HEK293 (cell line): Measurements from ENCODE around the gene HOTAIR.

ENCODE experiments used
- FEZF1 ChIP-seq: fragments of 450-650 bp; formaldehyde crosslinking; IDR thresholded peaks from 2 replicates; pipeline ENCODE4 v1.5.1; 2016; ENCODE audit warnings: missing biosample characterization, missing genetic modification characterization
- GFI1B ChIP-seq: fragments of 450-650 bp; formaldehyde crosslinking; IDR thresholded peaks from 2 replicates; pipeline ENCODE4 v1.5.1; 2016; ENCODE audit warnings: missing biosample characterization, missing genetic modification characterization
- GLIS1 ChIP-seq: fragments of 450-650 bp; formaldehyde crosslinking; IDR thresholded peaks from 2 replicates; pipeline ENCODE4 v1.5.1; 2016; ENCODE audit warnings: missing biosample characterization, missing genetic modification characterization
- GLIS2 ChIP-seq: fragments of 450-650 bp; formaldehyde crosslinking; IDR thresholded peaks from 2 replicates; pipeline ENCODE4 v1.5.1; 2016; ENCODE audit warnings: missing biosample characterization, missing genetic modification characterization
- KLF17 ChIP-seq: fragments of 450-650 bp; formaldehyde crosslinking; IDR thresholded peaks from 2 replicates; pipeline ENCODE4 v1.5.1; 2016; ENCODE audit warnings: missing biosample characterization, missing genetic modification characterization
- MZF1 ChIP-seq: fragments of 450-650 bp; formaldehyde crosslinking; IDR thresholded peaks from 2 replicates; pipeline ENCODE4 v1.5.1; 2017; ENCODE audit warnings: missing biosample characterization, missing genetic modification characterization, borderline replicate concordance
- PATZ1 ChIP-seq: fragments of 450-650 bp; formaldehyde crosslinking; IDR thresholded peaks from 2 replicates; pipeline ENCODE4 v1.5.1; 2016; ENCODE audit warnings: missing biosample characterization, missing genetic modification characterization
- PRDM4 ChIP-seq: fragments of 450-650 bp; formaldehyde crosslinking; IDR thresholded peaks from 2 replicates; pipeline ENCODE4 v1.5.1; 2017; ENCODE audit warnings: missing biosample characterization, missing genetic modification characterization
- RBAK ChIP-seq: fragments of 450-650 bp; formaldehyde crosslinking; IDR thresholded peaks from 2 replicates; pipeline ENCODE4 v1.5.1; 2016; ENCODE audit warnings: missing biosample characterization, missing genetic modification characterization
- REPIN1 ChIP-seq: fragments of 450-650 bp; formaldehyde crosslinking; IDR thresholded peaks from 2 replicates; pipeline ENCODE4 v1.5.1; 2017; ENCODE audit warnings: missing biosample characterization, missing genetic modification characterization, low read depth
- SCRT1 ChIP-seq: fragments of 450-650 bp; formaldehyde crosslinking; IDR thresholded peaks from 2 replicates; pipeline ENCODE4 v1.5.1; 2016; ENCODE audit warnings: missing biosample characterization, missing genetic modification characterization, borderline replicate concordance
- ZBTB10 ChIP-seq: fragments of 450-650 bp; formaldehyde crosslinking; IDR thresholded peaks from 2 replicates; pipeline ENCODE4 v1.5.1; 2016; ENCODE audit warnings: missing biosample characterization, missing genetic modification characterization
- ZBTB20 ChIP-seq: fragments of 450-650 bp; formaldehyde crosslinking; IDR thresholded peaks from 2 replicates; pipeline ENCODE4 v1.5.1; 2016; ENCODE audit warnings: missing biosample characterization, missing genetic modification characterization
- ZFP3 ChIP-seq: fragments of 450-650 bp; formaldehyde crosslinking; IDR thresholded peaks from 2 replicates; pipeline ENCODE4 v1.5.1; 2016; ENCODE audit warnings: low read depth, missing biosample characterization, missing genetic modification characterization
- ZIC2 ChIP-seq: fragments of 450-650 bp; formaldehyde crosslinking; IDR thresholded peaks from 2 replicates; pipeline ENCODE4 v1.5.1; 2016; ENCODE audit warnings: missing biosample characterization, missing genetic modification characterization
- ZNF221 ChIP-seq: fragments of 450-650 bp; formaldehyde crosslinking; IDR thresholded peaks from 2 replicates; pipeline ENCODE4 v1.5.1; 2017; ENCODE audit warnings: missing biosample characterization, missing genetic modification characterization, borderline replicate concordance
- ZNF366 ChIP-seq: fragments of 450-650 bp; formaldehyde crosslinking; conservative IDR thresholded peaks from 2 replicates; pipeline ENCODE4 v1.5.1; 2016; ENCODE audit warnings: missing biosample characterization, missing genetic modification characterization
- ZNF391 ChIP-seq: fragments of 450-650 bp; formaldehyde crosslinking; IDR thresholded peaks from 2 replicates; pipeline ENCODE4 v1.5.1; 2016; ENCODE audit warnings: low read depth, missing biosample characterization, missing genetic modification characterization, borderline replicate concordance
- ZNF394 ChIP-seq: fragments of 450-650 bp; formaldehyde crosslinking; IDR thresholded peaks from 2 replicates; pipeline ENCODE4 v1.5.1; 2016; ENCODE audit warnings: missing biosample characterization, missing genetic modification characterization, mild to moderate bottlenecking, moderate library complexity, borderline replicate concordance
- ZNF398 ChIP-seq: fragments of 450-650 bp; formaldehyde crosslinking; IDR thresholded peaks from 2 replicates; pipeline ENCODE4 v1.5.1; 2017; ENCODE audit warnings: missing biosample characterization, missing genetic modification characterization
- ZNF580 ChIP-seq: fragments of 450-650 bp; formaldehyde crosslinking; IDR thresholded peaks from 2 replicates; pipeline ENCODE4 v1.5.1; 2016; ENCODE audit warnings: missing biosample characterization, missing genetic modification characterization
- ZSCAN4 ChIP-seq: fragments of 450-650 bp; formaldehyde crosslinking; IDR thresholded peaks from 2 replicates; pipeline ENCODE4 v1.5.1; 2017; ENCODE audit warnings: missing biosample characterization, missing genetic modification characterization

Gene HOTAIR

GRCh38 chr12:54001283-54002187 lies 26.8 kb upstream of the HOTAIR start (continued):
- TF ChIP-seq PATZ1 = peak; percentile 60; the same call in 1 of the 2 replicates
- peak; percentile 25; the same call in 1 of the 2 replicates for TF ChIP-seq MZF1 (tag by site-specific recombination)
- TF ChIP-seq RBAK = no peak
- TF ChIP-seq ZNF391 (tag by site-specific recombination) = no peak
- TF ChIP-seq ZNF580 (tag by site-specific recombination) = peak; percentile 15; the same call in 1 of the 2 replicates
- no peak for TF ChIP-seq ZNF221 (tag by site-specific recombination)
- TF ChIP-seq ZNF394 (tag by site-specific recombination) = peak; percentile 99
- 0 out of 2 replicates have a peak, but pooled peaks have one; percentile 32 for TF ChIP-seq GFI1B (tag by site-specific recombination)
- TF ChIP-seq FEZF1 = peak; percentile 50; the same call in 1 of the 2 replicates
- TF ChIP-seq ZNF398 (tag by site-specific recombination) = peak; percentile 80
- TF ChIP-seq SCRT1 (tag by site-specific recombination) = no peak
- no peak for TF ChIP-seq REPIN1 (tag by site-specific recombination)
- TF ChIP-seq ZNF366 (tag by site-specific recombination) = peak; percentile 81
- TF ChIP-seq ZSCAN4 (tag by site-specific recombination) = peak; percentile 68; the same call in 1 of the 2 replicates
- peak; percentile 35; the same call in 1 of the 2 replicates for TF ChIP-seq ZBTB10 (tag by site-specific recombination)
- TF ChIP-seq GLIS1 (tag by site-specific recombination) = peak; percentile 85
- TF ChIP-seq PRDM4 (tag by site-specific recombination) = peak; percentile 85
- peak; percentile 44; the same call in 1 of the 2 replicates for TF ChIP-seq GLIS2
- TF ChIP-seq ZIC2 = peak; percentile 95
- peak; percentile 53 for TF ChIP-seq ZBTB20 (tag by site-specific recombination)
- no peak for TF ChIP-seq ZFP3 (tag by site-specific recombination)
- 0 out of 2 replicates have a peak, but pooled peaks have one; percentile 30 for TF ChIP-seq KLF17 (tag by site-specific recombination)
